Activated T-helper 1 cell treated with Interleukin-2 at 50 U/mL for 16 hours (primary cell): ENCODE results near the gene HSPH1.
"Not testable (repeated sequence)": the region's sequence is repeated elsewhere in the genome, so short reads cannot be mapped to it uniquely, and the experiment has no call there.

Experiments used
- DNase-seq: peaks from one replicate; pipeline ENCODE4 v3.0.0-alpha.2; 2020; ENCODE audit warnings: low read depth

HSPH1 gene

GRCh38 chr13:31177813-31178495, 16.2 kb upstream of the HSPH1 start:
- DNase-seq, result not testable (repeated sequence)

GRCh38 chr13:31175847-31176532, 14.3 kb upstream of the HSPH1 start:
- DNase-seq, result no peak

- no peak for DNase-seq
Measured at GRCh38 chr13:31174018-31174417, 12.3 kb upstream of the HSPH1 start.

- no peak for DNase-seq
Measured at GRCh38 chr13:31172535-31172934, 10.8 kb upstream of the HSPH1 start.

- no peak for DNase-seq
Measured at GRCh38 chr13:31172001-31172400, 10.3 kb upstream of the HSPH1 start.

- DNase-seq, result no peak
Measured at GRCh38 chr13:31168736-31169135, 7.0 kb upstream of the HSPH1 start.

GRCh38 chr13:31168166-31168565, 6.5 kb upstream of the HSPH1 start:
- DNase-seq, result no peak

GRCh38 chr13:31167490-31167889, 5.8 kb upstream of the HSPH1 start:
- no peak for DNase-seq

GRCh38 chr13:31166591-31166990, 4.9 kb upstream of the HSPH1 start:
- DNase-seq, result no peak

- DNase-seq, result peak; percentile 90
Measured at GRCh38 chr13:31162151-31163008, 676 bp upstream of the HSPH1 start.

GRCh38 chr13:31160857-31161556, 697 bp downstream of the HSPH1 start:
- peak; percentile 32 for DNase-seq

GRCh38 chr13:31159306-31159705, 2.4 kb downstream of the HSPH1 start:
- DNase-seq, result no peak

- DNase-seq, result no peak
Measured at GRCh38 chr13:31154939-31155338, 6.8 kb downstream of the HSPH1 start.

- DNase-seq, result no peak
Measured at GRCh38 chr13:31151837-31152236, 9.9 kb downstream of the HSPH1 start.

GRCh38 chr13:31150315-31150985, 11.3 kb downstream of the HSPH1 start:
- DNase-seq, result no peak

- DNase-seq, result no peak
Measured at GRCh38 chr13:31149604-31150003, 12.1 kb downstream of the HSPH1 start.

GRCh38 chr13:31145417-31145816, 16.3 kb downstream of the HSPH1 start:
- DNase-seq, result no peak

- DNase-seq, result no peak
Measured at GRCh38 chr13:31138515-31138914, 23.2 kb downstream of the HSPH1 start.

GRCh38 chr13:31136724-31137123, 25.0 kb downstream of the HSPH1 start:
- no peak for DNase-seq

GRCh38 chr13:31134039-31134711, 27.5 kb downstream of the HSPH1 start:
- DNase-seq, result no peak

- no peak for DNase-seq
Measured at GRCh38 chr13:31133621-31134020, 28.1 kb downstream of the HSPH1 start.
